Measurements from ENCODE around the gene AMZ1. TPM values are rescaled to one million over a fixed set of nuclear protein-coding genes. Genes with fewer than 3 reads are reported as not detected.
A peak's percentile ranks its signal among the peaks of the same experiment; 100 is the strongest.

AMZ1 gene
- total RNA-seq, 2 donors from 2014 or later, result 0.66 to 1.6 TPM

DNA sequence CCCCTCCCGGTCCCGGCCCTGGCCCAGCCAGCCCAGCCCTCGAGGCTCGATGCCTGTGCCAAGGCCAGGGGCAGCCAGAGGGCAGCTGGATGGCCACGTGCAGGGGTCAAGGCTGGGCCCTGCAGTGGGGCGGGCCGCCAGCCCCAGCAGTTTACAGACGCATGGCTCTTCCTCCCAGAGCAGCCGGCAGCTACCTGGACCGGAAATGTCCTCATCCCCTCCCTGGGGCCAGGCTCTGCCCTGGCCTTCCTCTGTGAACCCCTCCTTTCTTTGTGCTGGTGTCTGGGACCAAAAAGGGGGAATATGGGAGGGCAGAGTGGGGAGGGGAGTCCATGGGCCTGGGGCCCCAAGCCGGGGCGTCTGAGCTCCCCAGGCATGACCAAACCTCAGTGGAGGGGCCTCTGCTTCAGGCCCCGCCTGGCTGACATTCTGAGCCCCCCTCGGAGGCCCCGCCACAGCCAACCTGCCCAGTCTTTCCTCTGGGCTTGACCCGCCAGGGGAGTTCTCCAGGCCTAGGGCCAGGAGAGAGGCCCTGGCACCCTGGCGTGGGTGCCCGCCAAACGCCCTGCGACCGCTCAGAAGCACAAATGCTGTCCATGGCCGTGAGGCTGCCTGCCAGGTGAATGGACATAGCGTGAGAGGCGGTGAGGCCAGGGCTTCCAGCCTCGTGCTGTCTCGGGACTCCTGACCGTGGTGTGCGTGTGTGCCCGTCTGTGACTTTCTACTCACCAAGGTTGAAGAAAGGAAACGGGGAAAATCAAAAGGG, 24.7 kb upstream of the AMZ1 start:
- no peaks in the 10 kb centered on the region for H3K4me1 Mint-ChIP-seq
- no peaks in the 10 kb centered on the region for H3K36me3 ChIP-seq (ENCODE audit: control insufficient read depth, insufficient read depth, low read length)
- no peak for DNase-seq
- H3K9me3 ChIP-seq (ENCODE audit: control insufficient read depth, low read length), result no peaks in the 10 kb centered on the region
- no peaks in the 10 kb centered on the region for H3K27me3 ChIP-seq (ENCODE audit: control insufficient read depth, insufficient read depth, low read length, poor library complexity, severe bottlenecking)
- H3K36me3 Mint-ChIP-seq (ENCODE audit: low read depth), result peaks cover 9% of the 10 kb centered on the region
- H3K4me1 ChIP-seq (ENCODE audit: control insufficient read depth, insufficient read depth, low read length), result no peaks in the 10 kb centered on the region
- H3K9ac ChIP-seq (ENCODE audit: extremely low read depth, low read length, poor library complexity, severe bottlenecking), result no peak overlapping the region
- WGBS, 2 experiments (ENCODE audit: insufficient coverage in 1 of 2, insufficient read length in 1 of 2), result 91 to 98% methylated on average over 16 to 30 of the region's 30 CpGs
- H3K27ac ChIP-seq (ENCODE audit: low read depth, low read length), result peak overlapping the region; percentile 70
- no peaks in the 10 kb centered on the region for H3K9me3 Mint-ChIP-seq
- no peak overlapping the region for H3K4me3 Mint-ChIP-seq
- H3K27ac Mint-ChIP-seq, result peak overlapping the region; percentile 35
- H3K27me3 Mint-ChIP-seq (ENCODE audit: insufficient read depth), result peaks cover 12% of the 10 kb centered on the region
- no peak for TF ChIP-seq CTCF (conservative IDR thresholded peaks at IDR 0.05)
- no peak overlapping the region for H3K4me3 ChIP-seq (ENCODE audit: low read length)

DNA sequence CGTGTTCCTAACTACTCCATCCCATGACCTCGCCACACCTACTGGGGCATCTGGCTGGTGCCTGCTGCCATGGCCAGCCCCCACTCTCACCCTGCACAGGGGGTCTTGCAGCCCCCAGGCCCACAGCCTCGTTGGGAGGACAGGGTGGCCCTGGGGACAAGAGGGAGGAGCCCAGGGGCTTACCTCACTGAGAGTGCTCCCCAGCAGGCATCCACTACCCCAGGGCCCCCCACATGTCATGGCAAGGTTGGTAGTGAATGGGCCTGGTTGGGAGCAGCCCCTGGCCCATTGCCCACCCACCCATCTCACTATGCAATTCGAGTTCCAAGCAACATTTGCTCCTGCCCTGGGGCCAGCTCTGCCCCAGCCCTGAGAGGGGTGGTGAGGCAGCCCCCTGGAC, 24.0 kb upstream of the AMZ1 start:
- DNase-seq, result no peak
- H3K9me3 Mint-ChIP-seq, result no peaks in the 10 kb centered on the region
- WGBS, 2 experiments (ENCODE audit: insufficient coverage in 1 of 2, insufficient read length in 1 of 2), result 80 to 88% methylated on average over 2 to 4 of the region's 4 CpGs
- H3K27me3 Mint-ChIP-seq (ENCODE audit: insufficient read depth), result peaks cover 14% of the 10 kb centered on the region
- H3K27ac Mint-ChIP-seq, result peak overlapping the region; percentile 35
- peaks cover 4% of the 10 kb centered on the region for H3K36me3 Mint-ChIP-seq (ENCODE audit: low read depth)
- no peak overlapping the region for H3K27ac ChIP-seq (ENCODE audit: low read depth, low read length)
- no peak for TF ChIP-seq CTCF (conservative IDR thresholded peaks at IDR 0.05)
- no peaks in the 10 kb centered on the region for H3K4me1 ChIP-seq (ENCODE audit: control insufficient read depth, insufficient read depth, low read length)
- H3K36me3 ChIP-seq (ENCODE audit: control insufficient read depth, insufficient read depth, low read length), result no peaks in the 10 kb centered on the region
- no peak overlapping the region for H3K9ac ChIP-seq (ENCODE audit: extremely low read depth, low read length, poor library complexity, severe bottlenecking)
- no peak overlapping the region for H3K4me3 Mint-ChIP-seq
- H3K9me3 ChIP-seq (ENCODE audit: control insufficient read depth, low read length), result no peaks in the 10 kb centered on the region
- H3K27me3 ChIP-seq (ENCODE audit: control insufficient read depth, insufficient read depth, low read length, poor library complexity, severe bottlenecking), result no peaks in the 10 kb centered on the region
- H3K4me3 ChIP-seq (ENCODE audit: low read length), result no peak overlapping the region
- H3K4me1 Mint-ChIP-seq, result no peaks in the 10 kb centered on the region

GRCh38 chr7:2665359-2665791, 22.6 kb upstream of the AMZ1 start:
- WGBS, 2 experiments (ENCODE audit: insufficient coverage in 1 of 2, insufficient read length in 1 of 2), result 95% methylated on average over 25 to 33 of the region's 33 CpGs

More at GRCh38 chr7:2665359-2665791, 22.6 kb upstream of the AMZ1 start:
- Mint-ChIP-seq H3K27me3 (ENCODE audit: insufficient read depth) (peaks cover 22% of the 10 kb centered on the region), H3K4me3 (no peak overlapping the region), H3K9me3 (no peaks in the 10 kb centered on the region), H3K36me3 (ENCODE audit: low read depth) (peaks cover 4% of the 10 kb centered on the region), H3K4me1 (no peaks in the 10 kb centered on the region), H3K27ac (no peak overlapping the region)
- no peak for TF ChIP-seq CTCF (conservative IDR thresholded peaks at IDR 0.05)
- no peak overlapping the region for H3K4me3 ChIP-seq (ENCODE audit: low read length)
- H3K4me1 ChIP-seq (ENCODE audit: control insufficient read depth, insufficient read depth, low read length), result no peaks in the 10 kb centered on the region
- H3K9me3 ChIP-seq (ENCODE audit: control insufficient read depth, low read length), result no peaks in the 10 kb centered on the region
- H3K9ac ChIP-seq (ENCODE audit: extremely low read depth, low read length, poor library complexity, severe bottlenecking), result no peak overlapping the region
- no peaks in the 10 kb centered on the region for H3K27me3 ChIP-seq (ENCODE audit: control insufficient read depth, insufficient read depth, low read length, poor library complexity, severe bottlenecking)
- DNase-seq, result no peak
- H3K36me3 ChIP-seq (ENCODE audit: control insufficient read depth, insufficient read depth, low read length), result no peaks in the 10 kb centered on the region
- no peak overlapping the region for H3K27ac ChIP-seq (ENCODE audit: low read depth, low read length)

Measured in endodermal cell (in vitro differentiated cells).